VCaP (cell line): Measurements from ENCODE around the gene GTPBP3.

Source experiments
- H3K27ac ChIP-seq: fragments of 450-650 bp; 2 replicates; pipeline ENCODE4 v1.5.1; 2017
- TF ChIP-seq, protein P1 (sequence below): fragments of 450-650 bp; conservative IDR thresholded peaks from 2 replicates; pipeline ENCODE4 v1.5.1; 2017; ENCODE audit warnings: mild to moderate bottlenecking, moderate library complexity

Gene GTPBP3

DNA sequence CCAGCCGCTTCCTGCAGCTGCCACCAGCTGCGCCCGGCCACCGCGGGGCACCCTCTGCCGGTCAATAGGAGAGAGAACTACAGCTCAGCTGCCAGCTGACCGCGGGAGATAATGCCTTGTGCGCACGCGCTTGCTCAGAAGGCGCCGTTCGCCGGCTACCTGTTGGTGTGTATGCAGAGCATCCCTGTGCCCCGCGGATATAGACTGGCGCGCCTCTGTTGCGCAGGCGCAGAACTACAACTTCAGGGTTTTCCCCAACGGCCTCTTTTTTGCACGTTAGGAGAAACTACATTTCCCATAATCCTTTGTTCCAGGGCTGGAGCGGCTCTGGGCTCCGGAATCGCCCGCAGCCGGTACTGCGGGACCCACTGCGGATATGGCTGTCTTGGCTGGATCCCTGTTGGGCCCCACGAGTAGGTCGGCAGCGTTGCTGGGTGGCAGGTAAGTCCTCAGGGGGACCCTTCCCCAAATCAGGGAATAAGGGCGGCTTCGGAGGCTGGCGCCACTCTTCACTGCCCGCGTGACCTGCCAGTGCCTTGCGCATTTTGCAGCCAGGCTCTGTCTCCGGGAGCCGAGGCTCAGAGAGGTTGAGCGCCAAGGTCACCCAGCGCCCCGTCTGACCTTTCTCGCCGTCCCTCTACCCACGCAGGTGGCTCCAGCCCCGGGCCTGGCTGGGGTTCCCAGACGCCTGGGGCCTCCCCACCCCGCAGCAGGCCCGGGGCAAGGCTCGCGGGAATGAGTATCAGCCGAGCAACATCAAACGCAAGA lies 31.7 kb upstream of the GTPBP3 start, which contains the start of gene MRPL34:
Gene MRPL34 (plus strand): TSS at position 356 of the 768 bp plus-strand sequence. CDS start 21 bp downstream, at position 377.
- peak within 1 kb of the TSS; percentile 98 for H3K27ac ChIP-seq
- TF ChIP-seq, protein P1, sequence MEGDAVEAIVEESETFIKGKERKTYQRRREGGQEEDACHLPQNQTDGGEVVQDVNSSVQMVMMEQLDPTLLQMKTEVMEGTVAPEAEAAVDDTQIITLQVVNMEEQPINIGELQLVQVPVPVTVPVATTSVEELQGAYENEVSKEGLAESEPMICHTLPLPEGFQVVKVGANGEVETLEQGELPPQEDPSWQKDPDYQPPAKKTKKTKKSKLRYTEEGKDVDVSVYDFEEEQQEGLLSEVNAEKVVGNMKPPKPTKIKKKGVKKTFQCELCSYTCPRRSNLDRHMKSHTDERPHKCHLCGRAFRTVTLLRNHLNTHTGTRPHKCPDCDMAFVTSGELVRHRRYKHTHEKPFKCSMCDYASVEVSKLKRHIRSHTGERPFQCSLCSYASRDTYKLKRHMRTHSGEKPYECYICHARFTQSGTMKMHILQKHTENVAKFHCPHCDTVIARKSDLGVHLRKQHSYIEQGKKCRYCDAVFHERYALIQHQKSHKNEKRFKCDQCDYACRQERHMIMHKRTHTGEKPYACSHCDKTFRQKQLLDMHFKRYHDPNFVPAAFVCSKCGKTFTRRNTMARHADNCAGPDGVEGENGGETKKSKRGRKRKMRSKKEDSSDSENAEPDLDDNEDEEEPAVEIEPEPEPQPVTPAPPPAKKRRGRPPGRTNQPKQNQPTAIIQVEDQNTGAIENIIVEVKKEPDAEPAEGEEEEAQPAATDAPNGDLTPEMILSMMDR: peak; percentile 97

DNA sequence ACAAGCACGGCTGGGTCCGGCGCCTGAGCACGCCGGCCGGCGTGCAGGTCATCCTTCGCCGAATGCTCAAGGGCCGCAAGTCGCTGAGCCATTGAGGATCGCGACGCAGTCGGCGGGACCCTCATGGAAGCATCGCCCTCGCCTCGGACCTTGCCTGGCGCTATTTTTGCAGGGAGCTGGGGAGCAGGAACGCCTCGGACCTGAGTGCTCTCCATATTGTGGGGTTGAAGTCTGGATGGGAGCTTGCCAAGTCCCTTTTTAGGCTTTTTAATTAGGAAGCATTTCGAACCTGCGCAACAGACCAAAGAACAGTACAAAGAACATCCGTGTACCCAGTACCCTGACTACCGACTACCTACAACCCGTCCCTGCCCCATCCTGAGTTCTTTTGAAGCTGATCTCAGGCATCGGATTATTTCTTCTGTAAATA lies 31.1 kb upstream of the GTPBP3 start:
- TF ChIP-seq, protein P1: no peak
- H3K27ac ChIP-seq: peak overlapping the region; percentile 98

DNA sequence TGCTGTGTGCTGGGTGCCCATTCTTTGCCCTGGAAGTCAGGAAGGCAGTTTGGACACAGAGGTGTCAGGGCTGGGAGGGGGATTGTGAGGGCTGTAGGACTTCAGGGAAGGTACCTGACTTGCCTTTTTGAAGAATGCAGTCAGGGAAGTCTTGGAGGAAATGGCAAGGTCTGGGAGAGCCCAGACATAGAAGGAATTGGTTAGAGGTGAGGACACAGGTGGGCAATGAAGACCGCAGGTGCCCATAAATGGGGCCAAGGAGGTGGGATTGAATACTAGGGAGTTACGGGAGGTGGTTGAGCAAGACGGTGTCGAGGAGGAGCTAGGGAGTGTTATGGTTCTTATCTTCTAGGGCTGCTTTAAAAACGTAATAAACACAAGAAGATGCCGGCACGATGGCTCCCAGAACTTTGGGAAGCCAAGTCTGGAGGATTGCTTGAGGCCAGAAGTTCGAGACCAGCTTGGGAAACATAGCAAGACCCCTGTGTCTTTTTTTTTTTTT lies 29.4 kb upstream of the GTPBP3 start:
- peak overlapping the region; percentile 98 for H3K27ac ChIP-seq
- TF ChIP-seq, protein P1: no peak

DNA sequence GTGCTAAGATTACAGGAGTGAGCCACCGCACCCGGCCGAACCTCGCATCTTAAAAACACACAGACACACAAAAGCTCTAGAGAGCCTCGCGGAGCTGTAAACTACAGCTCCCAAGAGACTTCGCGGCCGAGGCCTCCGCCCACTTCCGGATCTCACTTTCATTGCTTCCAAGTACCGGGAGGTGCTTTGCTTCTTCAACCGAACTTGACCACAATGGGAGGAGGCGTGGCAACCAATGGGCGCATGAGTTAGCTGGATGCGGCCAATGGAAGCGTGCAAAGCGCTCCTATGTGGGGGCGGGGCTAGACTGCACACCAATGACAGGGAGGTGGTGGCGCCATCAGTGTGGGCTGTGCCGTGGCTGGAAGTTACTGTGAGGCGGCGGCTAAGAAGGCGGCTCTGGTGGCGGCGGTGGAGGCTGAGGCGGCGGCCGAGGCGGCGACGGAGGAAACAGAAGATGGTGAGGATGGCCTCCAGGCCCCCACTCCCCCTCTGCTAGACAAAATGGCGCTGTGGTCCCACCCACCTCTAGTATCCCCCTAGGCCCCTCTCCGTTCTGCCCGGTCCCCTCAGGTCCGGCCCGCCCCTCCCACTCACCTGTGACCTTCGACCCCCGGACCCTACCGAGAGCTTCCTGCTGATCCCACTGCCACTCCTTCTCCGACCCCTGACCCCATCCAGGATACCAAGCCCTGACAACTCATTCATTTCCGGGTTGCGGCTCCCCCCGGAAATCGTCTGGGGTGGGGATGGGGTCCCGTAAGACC lies 28.0 kb upstream of the GTPBP3 start, which contains the start of gene DDA1:
Gene DDA1 (plus strand): TSS at position 366 of the 767 bp plus-strand sequence. CDS start 92 bp downstream, at position 458.
- peak within 1 kb of the TSS; percentile 88 for H3K27ac ChIP-seq
- TF ChIP-seq, protein P1: no peak

DNA sequence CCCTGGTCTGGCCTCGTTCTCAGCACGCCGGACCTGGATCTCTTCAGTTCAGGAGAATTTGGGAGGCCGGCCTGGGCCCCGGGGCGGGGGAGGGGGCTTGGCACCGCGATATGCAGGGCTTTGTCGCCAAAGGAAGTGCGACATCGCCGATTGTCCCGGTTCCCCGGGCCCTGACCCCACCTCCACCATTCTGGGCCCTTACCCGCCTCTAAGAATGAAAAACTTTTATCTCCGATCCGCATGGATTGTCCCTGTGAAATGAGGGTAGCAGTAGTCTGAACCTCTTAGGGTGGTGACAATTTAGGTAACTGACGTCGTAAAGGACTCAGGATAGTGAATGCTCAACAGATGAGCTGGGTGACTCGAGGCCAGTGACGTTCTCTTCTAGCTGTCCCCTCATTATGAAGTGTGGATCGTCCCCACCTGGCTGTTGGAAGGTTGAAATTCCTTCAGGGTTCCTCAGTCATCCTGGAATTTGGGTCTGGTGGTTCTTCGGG lies 27.3 kb upstream of the GTPBP3 start:
- peak overlapping the region; percentile 88 for H3K27ac ChIP-seq
- TF ChIP-seq, protein P1: no peak

DNA sequence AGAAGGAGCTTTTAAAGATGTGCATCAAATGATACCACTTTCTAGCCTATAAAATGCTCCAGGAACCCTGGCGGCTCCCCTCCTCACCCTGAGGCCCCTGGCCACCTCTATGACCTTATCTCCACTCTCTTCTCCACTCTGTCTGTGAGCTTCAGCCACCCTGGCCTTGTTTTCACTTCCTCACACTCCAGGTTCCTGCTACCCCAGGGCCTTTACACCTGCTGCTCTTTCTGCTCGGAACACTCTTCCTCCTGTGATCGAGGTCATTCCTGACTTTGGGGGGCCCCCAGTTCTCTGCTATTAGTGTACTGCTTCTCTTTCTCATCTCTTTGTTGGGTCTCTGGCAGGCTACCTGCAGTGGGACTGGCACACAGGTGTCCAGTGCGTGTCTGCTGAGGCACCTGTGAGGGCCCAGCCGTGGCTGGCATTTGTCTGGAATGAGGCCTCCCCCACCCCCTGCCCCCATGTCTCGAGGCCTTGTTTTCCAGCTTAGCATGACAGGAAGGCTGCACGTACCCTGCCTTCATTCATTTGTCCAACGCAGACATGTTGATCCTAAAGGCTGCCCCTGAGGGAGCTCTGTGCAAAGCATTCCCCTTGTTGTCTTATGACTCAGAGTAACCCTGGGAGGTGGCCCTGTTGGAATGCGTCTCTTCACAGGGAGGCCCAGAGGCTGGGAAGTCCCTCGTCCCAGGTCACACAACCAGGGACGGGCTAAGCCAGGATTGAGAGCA lies 25.7 kb upstream of the GTPBP3 start:
- TF ChIP-seq, protein P1: no peak
- no peak overlapping the region for H3K27ac ChIP-seq
